H9 (cell line): ENCODE results near the gene ALDH1L1. TPM values are rescaled to one million over a fixed set of nuclear protein-coding genes. Genes with fewer than 3 reads are reported as not detected.

Experiments
- DNase-seq: peaks from one replicate; pipeline ENCODE4 v3.0.0-alpha.2; 2017
- H2AFZ ChIP-seq: one replicate; pipeline ENCODE4 v1.6.1; 2013; ENCODE audit warnings: mild to moderate bottlenecking, low read length, control low read depth, moderate library complexity
- H2AK5ac ChIP-seq: 2 replicates; pipeline ENCODE4 v1.6.1; 2013; ENCODE audit warnings: low read length, control low read depth, mixed read lengths; ENCODE audit not compliant: insufficient read length
- H2BK120ac ChIP-seq: one replicate; pipeline ENCODE4 v1.6.1; 2013; ENCODE audit warnings: low read depth, mild to moderate bottlenecking, low read length, control low read depth, inconsistent platforms; ENCODE audit not compliant: poor library complexity, severe bottlenecking
- H2BK12ac ChIP-seq: 2 replicates; pipeline ENCODE4 v1.6.1; 2013; ENCODE audit warnings: low read length, control low read depth, mixed read lengths, low read depth; ENCODE audit not compliant: insufficient read length
- H2BK15ac ChIP-seq: 2 replicates; pipeline ENCODE4 v1.6.1; 2013; ENCODE audit warnings: low read depth, low read length, control low read depth
- H2BK20ac ChIP-seq: one replicate; pipeline ENCODE4 v1.6.1; 2013; ENCODE audit warnings: low read depth, mild to moderate bottlenecking, low read length, control low read depth, inconsistent platforms; ENCODE audit not compliant: poor library complexity, severe bottlenecking
- H2BK5ac ChIP-seq: 2 replicates; pipeline ENCODE4 v1.6.1; 2013; ENCODE audit warnings: low read length, control low read depth, mixed read lengths; ENCODE audit not compliant: insufficient read length
- H3K14ac ChIP-seq: 2 replicates; pipeline ENCODE4 v1.6.1; 2013; ENCODE audit warnings: low read length, control low read depth; ENCODE audit not compliant: insufficient read depth
- H3K18ac ChIP-seq: 2 replicates; pipeline ENCODE4 v1.6.1; 2013; ENCODE audit warnings: low read depth, mild to moderate bottlenecking, mixed read lengths, low read length, control low read depth; ENCODE audit not compliant: insufficient read length
- H3K23ac ChIP-seq: 2 replicates; pipeline ENCODE4 v1.6.1; 2013; ENCODE audit warnings: low read length, control low read depth, mixed read lengths, low read depth; ENCODE audit not compliant: insufficient read length
- H3K23me2 ChIP-seq: 2 replicates; pipeline ENCODE4 v1.6.1; 2013; ENCODE audit warnings: low read depth, mild to moderate bottlenecking, mixed read lengths, low read length, control low read depth; ENCODE audit not compliant: insufficient read length, poor library complexity, severe bottlenecking
- H3K27ac ChIP-seq: 2 replicates; pipeline ENCODE4 v1.5.1; 2013; ENCODE audit warnings: low read length, control low read depth, mixed read lengths, low read depth; ENCODE audit not compliant: insufficient read length
- H3K27me3 ChIP-seq: 2 replicates; pipeline ENCODE4 v1.6.1; 2013; ENCODE audit warnings: low read length, control low read depth, inconsistent platforms; ENCODE audit not compliant: insufficient read depth
- H3K4ac ChIP-seq: 2 replicates; pipeline ENCODE4 v1.6.1; 2013; ENCODE audit warnings: low read depth, mild to moderate bottlenecking, control low read depth, inconsistent platforms, low read length, moderate library complexity
- H3K4me1 ChIP-seq: 2 replicates; pipeline ENCODE4 v1.6.1; 2013; ENCODE audit warnings: low read length, control low read depth, inconsistent platforms; ENCODE audit not compliant: insufficient read depth
- H3K4me2 ChIP-seq: 2 replicates; pipeline ENCODE4 v1.6.1; 2013; ENCODE audit warnings: low read length, control low read depth, mixed read lengths; ENCODE audit not compliant: insufficient read length, insufficient read depth
- H3K56ac ChIP-seq: 2 replicates; pipeline ENCODE4 v1.6.1; 2013; ENCODE audit warnings: low read depth, mild to moderate bottlenecking, mixed read lengths, low read length, control low read depth; ENCODE audit not compliant: insufficient read length
- H3K79me1 ChIP-seq: 2 replicates; pipeline ENCODE4 v1.6.1; 2013; ENCODE audit warnings: low read depth, mild to moderate bottlenecking, moderate library complexity, low read length, control low read depth, inconsistent platforms; ENCODE audit not compliant: insufficient read depth, poor library complexity, severe bottlenecking
- H3K79me2 ChIP-seq: 2 replicates; pipeline ENCODE4 v1.6.1; 2013; ENCODE audit warnings: low read length, control low read depth, inconsistent platforms; ENCODE audit not compliant: insufficient read depth
- H3K9ac ChIP-seq: 2 replicates; pipeline ENCODE4 v1.6.1; 2013; ENCODE audit warnings: low read length, control low read depth, mixed read lengths; ENCODE audit not compliant: insufficient read length; ENCODE audit errors: extremely low read depth
- H3K9me3 ChIP-seq: one replicate; pipeline ENCODE4 v1.6.1; 2013; ENCODE audit warnings: low read depth, low read length, inconsistent platforms; ENCODE audit not compliant: control insufficient read depth
- H3T11ph ChIP-seq: one replicate; pipeline ENCODE4 v1.6.1; 2013; ENCODE audit warnings: mild to moderate bottlenecking, low read length, control low read depth, inconsistent platforms
- H4K20me1 ChIP-seq: one replicate; pipeline ENCODE4 v1.6.1; 2013; ENCODE audit not compliant: control insufficient read depth, insufficient read length, insufficient read depth
- H4K5ac ChIP-seq: 2 replicates; pipeline ENCODE4 v1.6.1; 2013; ENCODE audit warnings: low read depth, mild to moderate bottlenecking, mixed read lengths, low read length, control low read depth; ENCODE audit not compliant: insufficient read length
- H4K8ac ChIP-seq: replicated peaks from 2 replicates; pipeline ENCODE4 v1.6.1; 2013; ENCODE audit warnings: low read length, control low read depth, mixed read lengths, low read depth; ENCODE audit not compliant: insufficient read length
- H4K91ac ChIP-seq: 2 replicates; pipeline ENCODE4 v1.6.1; 2013; ENCODE audit warnings: low read depth, mild to moderate bottlenecking, moderate library complexity, mixed read lengths, low read length, control low read depth; ENCODE audit not compliant: insufficient read length
- H3K27ac Mint-ChIP-seq, 3 experiments: 2 replicates in 2 of 3; 3 replicates in 1 of 3; pipeline ENCODE4 v1.8.0; 2020 to 2021; ENCODE audit warnings: mixed read lengths in 3 of 3, mild to moderate bottlenecking in 1 of 3, moderate library complexity in 1 of 3
- H3K27me3 Mint-ChIP-seq: 2 replicates; pipeline ENCODE4 v1.8.0; 2021; ENCODE audit warnings: low read depth, mild to moderate bottlenecking, moderate library complexity, mixed read lengths
- H3K36me3 Mint-ChIP-seq, 3 experiments: 2 replicates in 2 of 3; 3 replicates in 1 of 3; pipeline ENCODE4 v1.8.0; 2020 to 2021; ENCODE audit warnings: low read depth in 3 of 3, mixed read lengths in 3 of 3; ENCODE audit not compliant: insufficient read depth in 1 of 3
- H3K4me1 Mint-ChIP-seq, 2 experiments: 2 replicates each; pipeline ENCODE4 v1.8.0; 2020; ENCODE audit warnings: mixed read lengths in 2 of 2
- H3K4me3 Mint-ChIP-seq, 2 experiments: 2 replicates in 1 of 2; 3 replicates in 1 of 2; pipeline ENCODE4 v1.8.0; 2020 to 2021; ENCODE audit warnings: mild to moderate bottlenecking in 2 of 2, mixed read lengths in 2 of 2, moderate library complexity in 1 of 2
- H3K9me3 Mint-ChIP-seq, 2 experiments: 2 replicates in 1 of 2; 3 replicates in 1 of 2; pipeline ENCODE4 v1.8.0; 2020; ENCODE audit warnings: mild to moderate bottlenecking in 2 of 2, mixed read lengths in 2 of 2, moderate library complexity in 1 of 2
- CTCF ChIP-seq: fragments of 200-600 bp; sonication (generic); conservative IDR thresholded peaks from 3 replicates; pipeline ENCODE4 v1.8.0; 2021; ENCODE audit warnings: antibody characterized with exemption, mild to moderate bottlenecking
- WGBS: extraction: QIAGEN DNeasy Blood & Tissue Kit; methylation state at CpG from one replicate; pipeline ENCODE4 v1.1.7; 2013; ENCODE audit warnings: missing lambda C conversion rate, low lambda C conversion rate, mixed read lengths; ENCODE audit not compliant: insufficient read length; ENCODE audit errors: extremely low coverage; 5-methylcytosine and 5-hydroxymethylcytosine counted together
- total RNA-seq: library from RNA; stranded (reverse); gene quantifications from 2 replicates; pipeline ENCODE4 v1.2.1, GENCODE V29; 2021

The ALDH1L1 gene
- total RNA-seq, 1 experiment from 2014 or later, result 0.90 TPM

DNA sequence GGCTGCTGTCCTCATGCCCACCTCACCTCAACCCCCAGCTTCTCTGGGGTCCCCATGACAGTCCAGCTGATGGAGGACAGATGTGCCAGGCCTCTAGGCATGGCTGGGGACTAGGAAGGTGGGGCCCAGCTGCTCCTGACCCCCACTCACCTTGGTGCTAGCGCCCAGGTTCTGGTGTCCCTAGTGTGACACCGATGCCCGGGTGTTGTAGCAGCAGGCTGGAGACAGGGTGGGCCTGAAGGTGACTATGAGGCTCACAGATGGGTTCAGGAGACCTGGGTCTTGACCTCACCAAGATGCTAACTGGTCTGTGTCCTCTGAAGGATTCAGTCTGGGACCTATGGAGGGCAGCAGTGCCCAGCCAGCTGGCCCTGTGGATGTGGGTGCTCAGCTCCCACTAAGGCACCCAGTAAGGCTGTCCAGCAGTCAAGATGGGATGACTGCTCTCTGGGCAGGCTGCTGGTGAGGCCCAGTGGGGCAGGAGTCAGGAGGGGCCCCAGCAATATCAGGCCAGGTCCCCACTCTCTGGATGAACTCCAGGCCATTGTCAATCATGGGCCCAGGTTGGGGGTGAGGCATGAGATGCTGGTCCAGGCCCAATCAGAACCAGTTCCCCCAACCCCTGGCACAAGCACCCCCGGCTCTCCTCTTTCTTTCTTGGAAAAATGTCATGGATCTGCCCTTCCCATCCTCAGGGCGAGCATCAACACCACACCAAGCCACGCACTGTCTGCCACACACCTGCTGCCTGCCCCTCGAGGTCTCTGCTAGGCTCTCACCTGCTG lies 33.0 kb downstream of the ALDH1L1 start:
- no peak overlapping the region for H2BK15ac ChIP-seq
- H2BK5ac ChIP-seq, result no peak overlapping the region
- no peak overlapping the region for H2BK12ac ChIP-seq
- DNase-seq, result peak; percentile 15
- H2AK5ac ChIP-seq, result no peak overlapping the region
- no peaks in the 10 kb centered on the region for H4K20me1 ChIP-seq
- H3K27ac ChIP-seq, result no peak overlapping the region
- no peaks in the 10 kb centered on the region; the same call in none of the 2 replicates for H3K27me3 Mint-ChIP-seq
- no peak overlapping the region for H3K56ac ChIP-seq
- H3K18ac ChIP-seq, result no peak overlapping the region
- no peak overlapping the region for H4K5ac ChIP-seq
- H3K27me3 ChIP-seq, result no peaks in the 10 kb centered on the region
- no peak overlapping the region for H2AFZ ChIP-seq
- no peak overlapping the region; the same call in 1 of the 2 replicates for H3K14ac ChIP-seq
- no CpG with 5 or more reads among the region's 7 CpGs for WGBS
- H3K4ac ChIP-seq, result no peak overlapping the region
- no peaks in the 10 kb centered on the region for H3K79me1 ChIP-seq
- H3K4me1 ChIP-seq, result no peaks in the 10 kb centered on the region
- no peak overlapping the region for H3T11ph ChIP-seq
- no peaks in the 10 kb centered on the region for H3K9me3 ChIP-seq
- no peak overlapping the region for H3K4me2 ChIP-seq
- H3K4me1 Mint-ChIP-seq, result 0 out of 4 replicates have a peak, but pooled peaks cover 0 to 5% of the 10 kb centered on the region in 2 experiments
- no peak overlapping the region for H3K23ac ChIP-seq
- no peak overlapping the region for H3K27ac Mint-ChIP-seq
- H3K23me2 ChIP-seq, result no peaks in the 10 kb centered on the region
- no peak overlapping the region for H2BK20ac ChIP-seq
- no peaks in the 10 kb centered on the region for H3K36me3 Mint-ChIP-seq
- no peak overlapping the region for H3K9ac ChIP-seq
- H4K8ac ChIP-seq, result no peak overlapping the region
- H2BK120ac ChIP-seq, result no peak overlapping the region
- H4K91ac ChIP-seq, result no peak overlapping the region
- TF ChIP-seq CTCF, result no peak
- H3K9me3 Mint-ChIP-seq, result no peaks in the 10 kb centered on the region
- no peaks in the 10 kb centered on the region for H3K79me2 ChIP-seq
- no peak overlapping the region for H3K4me3 Mint-ChIP-seq
